ENCODE results near the gene TMEM147. TPM values are rescaled to one million over a fixed set of nuclear protein-coding genes. Genes with fewer than 3 reads are reported as not detected.

Gene TMEM147
- total and polyA plus RNA-seq, 2 of the 13 experiments (the other 11 are each of a cell fraction or from before 2014, with no cell fraction given): 141 to 176 TPM

GRCh38 chr19:35552534-35553384 is 7.3 kb downstream of the TMEM147 start (continued):
- TF ChIP-seq ZNF101 (CRISPR knock-in tag; IDR thresholded peaks at IDR 0.05; ENCODE audit: borderline replicate concordance, low read depth): no peak
- no peak for TF ChIP-seq HNRNPK (IDR thresholded peaks at IDR 0.05; ENCODE audit: low read depth, low read length, poor library complexity, severe bottlenecking)
- TF ChIP-seq ZNF232 (CRISPR knock-in tag; IDR thresholded peaks at IDR 0.05; ENCODE audit: borderline replicate concordance): no peak
- TF ChIP-seq GATA4 (IDR thresholded peaks at IDR 0.05; ENCODE audit: borderline replicate concordance, low read depth): no peak
- no peak for TF ChIP-seq U2AF2 (IDR thresholded peaks at IDR 0.05; ENCODE audit: low read depth, low read length)
- TF ChIP-seq PRPF4 (IDR thresholded peaks at IDR 0.05; ENCODE audit: low read depth, low read length, poor library complexity, severe bottlenecking): no peak
- no peak for TF ChIP-seq ZNF382 (CRISPR knock-in tag; IDR thresholded peaks at IDR 0.05; ENCODE audit: borderline replicate concordance)
- peak; percentile 32; the same call in 1 of the 2 replicates for TF ChIP-seq PAXIP1 (CRISPR knock-in tag; conservative IDR thresholded peaks at IDR 0.05)
- no peak for TF ChIP-seq UBTF (CRISPR knock-in tag; IDR thresholded peaks at IDR 0.05)
- TF ChIP-seq SNRNP70 (IDR thresholded peaks at IDR 0.05; ENCODE audit: low read depth, low read length): no peak
- no peak for TF ChIP-seq STAT5B (CRISPR knock-in tag; IDR thresholded peaks at IDR 0.05)
- TF ChIP-seq ZNF414 (CRISPR knock-in tag; IDR thresholded peaks at IDR 0.05): no peak
- TF ChIP-seq NR2F2 (IDR thresholded peaks at IDR 0.05; ENCODE audit: borderline replicate concordance, low read depth): peak; percentile 67
- no peak for TF ChIP-seq NONO (IDR thresholded peaks at IDR 0.05)
- peak; percentile 34; the same call in 1 of the 2 replicates for TF ChIP-seq NONO (CRISPR knock-in tag; conservative IDR thresholded peaks at IDR 0.05)
- TF ChIP-seq SRY (CRISPR knock-in tag; IDR thresholded peaks at IDR 0.05): no peak
- TF ChIP-seq RXRB (CRISPR knock-in tag; IDR thresholded peaks at IDR 0.05; ENCODE audit: borderline replicate concordance): peak; percentile 54; the same call in 1 of the 2 replicates
- TF ChIP-seq THRA (CRISPR knock-in tag; IDR thresholded peaks at IDR 0.05; ENCODE audit: borderline replicate concordance): peak; percentile 46; the same call in 1 of the 2 replicates
- TF ChIP-seq HNF4G (IDR thresholded peaks at IDR 0.05; ENCODE audit: borderline replicate concordance, low read depth, low read length): no peak
- TF ChIP-seq HNF4G (CRISPR knock-in tag; IDR thresholded peaks at IDR 0.05; ENCODE audit: borderline replicate concordance, low read depth): 0 out of 2 replicates have a peak, but pooled peaks have one; percentile 40
- no peak for TF ChIP-seq CCAR2 (optimal IDR thresholded peaks at IDR 0.05; ENCODE audit: low read depth, low read length)

Data from HepG2 (cell line).